Measurements from ENCODE around the gene SLC41A3.
"Not testable (repeated sequence)": the region's sequence is repeated elsewhere in the genome, so short reads cannot be mapped to it uniquely, and the experiment has no call there.

Gene SLC41A3

DNA sequence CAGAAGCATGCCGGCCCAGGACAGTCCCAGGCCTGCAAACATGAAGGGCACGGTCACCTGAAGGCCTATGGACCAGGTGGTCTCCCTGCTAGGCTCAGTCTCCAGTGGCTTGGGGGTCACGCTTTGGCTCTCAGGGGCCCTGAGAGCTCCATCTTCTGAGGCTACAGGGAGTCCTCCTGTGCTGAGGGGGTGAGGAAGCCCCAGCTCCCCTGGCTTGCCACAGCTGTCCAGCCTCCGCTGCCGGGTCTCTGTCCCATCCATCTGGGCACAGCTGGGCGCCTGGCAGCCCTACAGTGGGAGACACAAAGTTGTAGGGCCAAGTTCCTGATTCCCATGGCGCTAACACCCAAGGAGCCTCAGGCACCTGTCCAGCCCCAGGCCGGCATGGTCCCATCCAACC, 16.0 kb downstream of the SLC41A3 start:
- no peaks in the 10 kb centered on the region for H3K9me2 ChIP-seq (replicated peaks; ENCODE audit: insufficient read depth, low read length)
- H3K27ac ChIP-seq (ENCODE audit: low read length) = no peak overlapping the region
- H4K20me1 ChIP-seq (ENCODE audit: insufficient read depth, low read length) = no peaks in the 10 kb centered on the region
- H3K36me3 ChIP-seq (replicated peaks; ENCODE audit: insufficient read depth, low read length) = no peaks in the 10 kb centered on the region
- no peak overlapping the region for H2AFZ ChIP-seq (ENCODE audit: low read length)
- H3K4me2 ChIP-seq (ENCODE audit: low read depth, low read length) = no peak overlapping the region
- H3K9ac ChIP-seq (ENCODE audit: low read length) = no peak overlapping the region
- TF ChIP-seq CTCF (IDR thresholded peaks at IDR 0.05; ENCODE audit: low read length) (no peak), EZH2phosphoT487 (IDR thresholded peaks at IDR 0.05; ENCODE audit: low read length) (no peak), EZH2 (optimal IDR thresholded peaks at IDR 0.05; ENCODE audit: low read depth, low read length) (no peak)
- no peak for DNase-seq
- H3K4me3 ChIP-seq (ENCODE audit: low read length) = no peak overlapping the region
- no peaks in the 10 kb centered on the region for H3K79me2 ChIP-seq (ENCODE audit: low read length)
- no peaks in the 10 kb centered on the region for H3F3A ChIP-seq (ENCODE audit: insufficient read depth, low read length)
- H3K27me3 ChIP-seq (replicated peaks; ENCODE audit: insufficient read depth, low read length) = no peaks in the 10 kb centered on the region
- H3K4me1 ChIP-seq (ENCODE audit: low read length) = no peaks in the 10 kb centered on the region
- no peaks in the 10 kb centered on the region for H3K9me3 ChIP-seq (replicated peaks; ENCODE audit: insufficient read depth, low read length)

DNA sequence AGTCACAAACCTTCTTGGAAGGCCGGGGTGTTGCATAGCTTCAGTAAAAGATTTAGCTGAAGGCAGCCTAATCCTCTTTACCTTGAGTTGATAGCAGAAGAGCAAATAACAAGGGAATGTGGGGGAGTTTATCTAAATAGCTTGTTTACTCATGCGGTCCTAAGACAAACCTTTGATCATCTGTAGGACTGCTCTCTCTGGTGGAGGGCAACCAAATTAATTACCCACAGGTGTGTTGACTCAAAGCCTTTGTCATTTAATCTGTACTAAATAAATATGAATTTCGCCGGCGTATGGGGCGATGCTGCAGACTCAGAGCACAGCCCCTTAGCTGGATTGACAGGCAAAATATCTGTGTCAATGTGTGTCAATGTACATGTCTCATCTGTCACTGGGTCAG, 17.2 kb downstream of the SLC41A3 start:
- not testable (repeated sequence) for H3K9me2 ChIP-seq (replicated peaks; ENCODE audit: insufficient read depth, low read length); H3K27me3 ChIP-seq (replicated peaks; ENCODE audit: insufficient read depth, low read length); H3K36me3 ChIP-seq (replicated peaks; ENCODE audit: insufficient read depth, low read length); H3K4me2 ChIP-seq (ENCODE audit: low read depth, low read length); H3K9me3 ChIP-seq (replicated peaks; ENCODE audit: insufficient read depth, low read length); H3K4me1 ChIP-seq (ENCODE audit: low read length); H2AFZ ChIP-seq (ENCODE audit: low read length); H4K20me1 ChIP-seq (ENCODE audit: insufficient read depth, low read length); DNase-seq; H3F3A ChIP-seq (ENCODE audit: insufficient read depth, low read length); H3K4me3 ChIP-seq (ENCODE audit: low read length); H3K27ac ChIP-seq (ENCODE audit: low read length); H3K9ac ChIP-seq (ENCODE audit: low read length); H3K79me2 ChIP-seq (ENCODE audit: low read length)

DNA sequence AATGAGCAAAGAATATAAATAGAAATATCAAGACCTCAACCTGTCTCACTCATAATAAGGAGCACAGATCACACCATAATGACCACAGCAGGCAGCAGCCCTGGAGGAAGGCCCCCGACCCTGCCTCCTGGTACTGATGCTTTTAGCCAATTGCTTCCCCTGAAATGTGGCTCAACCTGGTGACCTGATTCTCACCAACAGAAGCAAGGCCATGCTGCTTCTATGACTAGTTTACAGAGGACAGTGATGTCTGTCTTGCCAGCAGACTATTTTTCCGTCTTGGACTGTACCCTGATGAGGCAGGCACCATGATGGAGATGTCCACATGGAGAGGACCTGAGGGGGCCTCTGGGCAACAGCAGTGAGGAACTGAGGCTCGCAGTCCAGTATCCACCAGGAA, 18.0 kb downstream of the SLC41A3 start:
- Histone ChIP-seq H3K4me3 (ENCODE audit: low read length) (no peak overlapping the region), H2AFZ (ENCODE audit: low read length) (no peak overlapping the region), H3F3A (ENCODE audit: insufficient read depth, low read length) (no peaks in the 10 kb centered on the region), H3K9me2 (replicated peaks; ENCODE audit: insufficient read depth, low read length) (no peaks in the 10 kb centered on the region), H3K4me2 (ENCODE audit: low read depth, low read length) (no peak overlapping the region), H3K27me3 (replicated peaks; ENCODE audit: insufficient read depth, low read length) (no peaks in the 10 kb centered on the region), H3K9ac (ENCODE audit: low read length) (no peak overlapping the region), H3K4me1 (ENCODE audit: low read length) (no peaks in the 10 kb centered on the region), H3K79me2 (ENCODE audit: low read length) (no peaks in the 10 kb centered on the region), H3K36me3 (replicated peaks; ENCODE audit: insufficient read depth, low read length) (no peaks in the 10 kb centered on the region), H3K9me3 (replicated peaks; ENCODE audit: insufficient read depth, low read length) (no peaks in the 10 kb centered on the region), H3K27ac (ENCODE audit: low read length) (no peak overlapping the region), H4K20me1 (ENCODE audit: insufficient read depth, low read length) (no peaks in the 10 kb centered on the region)
- DNase-seq = no peak
- TF ChIP-seq CTCF (IDR thresholded peaks at IDR 0.05; ENCODE audit: low read length) (no peak), EZH2 (optimal IDR thresholded peaks at IDR 0.05; ENCODE audit: low read depth, low read length) (no peak), EZH2phosphoT487 (IDR thresholded peaks at IDR 0.05; ENCODE audit: low read length) (no peak)

GRCh38 chr3:126064627-126065258, 19.2 kb downstream of the SLC41A3 start:
- H3K36me3 ChIP-seq (replicated peaks; ENCODE audit: insufficient read depth, low read length) = no peaks in the 10 kb centered on the region
- H3K9me3 ChIP-seq (replicated peaks; ENCODE audit: insufficient read depth, low read length) = no peaks in the 10 kb centered on the region
- H3K9me2 ChIP-seq (replicated peaks; ENCODE audit: insufficient read depth, low read length) = no peaks in the 10 kb centered on the region
- no peak overlapping the region for H3K4me2 ChIP-seq (ENCODE audit: low read depth, low read length)
- no peak overlapping the region for H3K4me3 ChIP-seq (ENCODE audit: low read length)
- H3F3A ChIP-seq (ENCODE audit: insufficient read depth, low read length) = no peaks in the 10 kb centered on the region
- no peaks in the 10 kb centered on the region for H3K4me1 ChIP-seq (ENCODE audit: low read length)
- no peaks in the 10 kb centered on the region for H4K20me1 ChIP-seq (ENCODE audit: insufficient read depth, low read length)
- H3K27me3 ChIP-seq (replicated peaks; ENCODE audit: insufficient read depth, low read length) = no peaks in the 10 kb centered on the region
- DNase-seq = no peak
- H2AFZ ChIP-seq (ENCODE audit: low read length) = no peak overlapping the region
- H3K9ac ChIP-seq (ENCODE audit: low read length) = no peak overlapping the region
- H3K27ac ChIP-seq (ENCODE audit: low read length) = no peak overlapping the region
- H3K79me2 ChIP-seq (ENCODE audit: low read length) = no peaks in the 10 kb centered on the region
- TF ChIP-seq CTCF (IDR thresholded peaks at IDR 0.05; ENCODE audit: low read length) (no peak), EZH2 (optimal IDR thresholded peaks at IDR 0.05; ENCODE audit: low read depth, low read length) (no peak), EZH2phosphoT487 (IDR thresholded peaks at IDR 0.05; ENCODE audit: low read length) (no peak)
